Endothelial cell of hepatic sinusoid (primary cell): ENCODE measurements around the gene FOXD2.

Experiments used
- in situ Hi-C: cut with HindIII; loops from 2 replicates; pipeline ENCODE4 v1.10.0; 2017; ENCODE audit warnings: low sequenced_read_pairs

FOXD2 gene

DNA sequence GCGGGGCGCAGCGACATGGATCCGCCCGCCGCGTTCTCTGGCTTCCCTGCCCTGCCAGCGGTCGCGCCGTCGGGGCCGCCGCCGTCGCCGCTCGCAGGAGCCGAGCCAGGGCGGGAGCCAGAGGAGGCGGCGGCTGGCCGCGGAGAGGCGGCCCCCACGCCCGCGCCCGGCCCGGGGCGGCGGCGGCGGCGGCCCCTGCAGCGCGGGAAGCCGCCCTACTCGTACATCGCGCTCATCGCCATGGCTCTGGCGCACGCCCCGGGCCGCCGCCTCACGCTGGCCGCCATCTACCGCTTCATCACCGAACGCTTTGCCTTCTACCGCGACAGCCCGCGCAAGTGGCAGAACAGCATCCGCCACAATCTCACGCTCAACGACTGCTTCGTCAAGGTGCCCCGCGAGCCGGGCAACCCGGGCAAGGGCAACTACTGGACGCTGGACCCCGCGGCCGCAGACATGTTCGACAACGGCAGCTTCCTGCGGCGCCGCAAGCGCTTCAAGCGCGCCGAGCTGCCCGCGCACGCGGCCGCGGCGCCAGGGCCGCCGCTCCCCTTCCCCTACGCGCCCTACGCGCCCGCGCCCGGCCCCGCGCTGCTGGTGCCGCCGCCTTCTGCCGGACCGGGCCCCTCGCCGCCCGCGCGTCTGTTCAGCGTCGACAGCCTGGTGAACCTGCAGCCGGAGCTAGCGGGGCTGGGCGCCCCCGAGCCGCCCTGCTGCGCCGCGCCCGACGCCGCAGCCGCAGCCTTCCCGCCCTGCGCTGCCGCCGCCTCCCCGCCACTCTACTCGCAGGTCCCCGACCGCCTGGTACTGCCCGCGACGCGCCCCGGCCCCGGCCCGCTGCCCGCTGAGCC lies 21.3 kb upstream of the FOXD2 start:
- in situ Hi-C loops = no loop called here

DNA sequence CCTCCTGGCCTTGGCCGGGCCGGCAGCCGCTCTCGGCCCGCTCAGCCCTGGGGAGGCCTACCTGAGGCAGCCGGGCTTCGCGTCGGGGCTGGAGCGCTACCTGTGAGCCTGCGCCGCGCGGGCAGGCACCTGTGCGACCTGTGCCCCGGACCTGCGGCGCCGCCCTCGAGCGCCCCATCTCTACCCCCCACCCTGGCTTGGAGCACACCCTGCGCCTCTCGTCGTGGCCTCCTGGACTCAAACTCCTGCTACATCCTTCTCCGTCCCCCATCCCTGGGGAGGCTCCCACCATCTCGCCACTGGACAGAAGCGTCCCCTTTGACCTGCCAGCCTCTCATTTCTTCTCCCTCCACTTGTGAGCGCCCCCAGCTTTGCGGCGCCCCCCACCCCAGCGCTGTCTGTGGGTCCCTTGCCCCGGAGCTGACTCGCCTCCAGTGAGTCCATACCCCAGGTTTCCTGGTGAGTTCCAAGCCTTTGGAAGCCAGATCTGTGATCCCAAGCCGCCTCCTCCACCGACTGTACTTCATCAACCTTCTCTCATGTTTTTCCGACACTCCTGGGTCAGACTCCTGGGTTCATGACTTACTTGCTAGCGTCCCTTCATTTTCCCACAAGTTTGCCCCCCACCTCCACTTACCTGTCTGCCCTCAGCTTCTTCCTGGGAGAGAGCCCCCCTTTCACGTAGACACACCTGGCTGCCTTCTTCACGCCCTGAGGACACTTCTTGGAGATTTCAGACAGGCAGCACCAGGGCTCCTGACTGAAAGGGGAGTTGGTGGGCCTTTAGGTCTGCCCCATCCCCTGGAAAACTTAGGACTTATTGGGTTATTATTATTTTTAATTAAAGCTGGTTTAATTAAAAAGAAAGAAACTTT lies 20.4 kb upstream of the FOXD2 start:
- in situ Hi-C loops = no loop called here

DNA sequence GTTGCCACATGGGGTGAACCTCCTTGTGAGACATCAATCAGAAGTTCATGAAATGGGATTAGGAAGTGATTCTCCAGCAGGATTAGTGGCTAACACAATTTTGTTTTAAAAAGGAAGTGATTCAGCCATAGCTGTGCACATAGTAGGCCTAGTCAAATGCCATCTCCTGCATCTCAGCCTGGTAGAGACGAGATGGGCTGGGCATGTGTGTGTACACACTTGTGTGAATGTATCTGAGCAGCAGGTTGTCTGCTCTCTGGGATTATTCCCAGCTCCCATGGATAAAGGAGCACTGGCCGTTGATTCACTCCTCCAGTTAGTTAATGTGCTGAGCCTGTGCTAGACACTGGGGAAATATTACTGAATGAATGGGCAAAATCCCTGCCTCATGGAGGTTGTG lies 19.7 kb upstream of the FOXD2 start:
- in situ Hi-C loops = no loop called here

DNA sequence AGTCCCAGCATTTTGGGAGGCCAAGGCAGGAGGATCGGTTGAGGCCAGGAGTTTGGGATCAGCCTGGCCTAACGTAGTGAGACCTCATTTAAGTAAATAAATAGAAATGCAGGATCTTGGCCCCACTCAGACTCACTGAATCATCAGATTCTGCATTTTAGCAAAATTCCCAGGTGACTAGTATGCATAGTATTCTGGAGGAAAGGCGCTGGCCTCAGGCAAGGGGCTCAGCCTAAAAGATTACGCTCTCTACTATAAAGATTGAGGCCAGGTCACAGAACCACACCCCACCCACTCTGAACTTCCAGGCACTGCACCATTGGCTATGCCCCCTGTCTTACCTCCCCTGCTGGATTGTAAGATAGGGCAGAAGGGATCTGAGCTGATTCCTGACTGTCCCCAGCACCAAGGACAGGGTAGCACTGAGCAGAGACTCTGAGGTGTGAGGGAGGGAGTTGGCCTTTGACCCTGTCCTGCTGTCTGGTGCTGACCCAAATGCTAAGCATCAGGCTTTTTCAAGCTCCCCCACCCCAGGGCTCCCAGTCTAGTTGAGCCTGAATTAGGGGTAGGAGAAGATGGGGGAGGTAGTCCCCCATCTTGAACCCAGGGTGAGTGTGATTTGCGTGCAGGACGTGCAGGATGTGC lies 19.0 kb upstream of the FOXD2 start:
- in situ Hi-C loops = no loop called here

DNA sequence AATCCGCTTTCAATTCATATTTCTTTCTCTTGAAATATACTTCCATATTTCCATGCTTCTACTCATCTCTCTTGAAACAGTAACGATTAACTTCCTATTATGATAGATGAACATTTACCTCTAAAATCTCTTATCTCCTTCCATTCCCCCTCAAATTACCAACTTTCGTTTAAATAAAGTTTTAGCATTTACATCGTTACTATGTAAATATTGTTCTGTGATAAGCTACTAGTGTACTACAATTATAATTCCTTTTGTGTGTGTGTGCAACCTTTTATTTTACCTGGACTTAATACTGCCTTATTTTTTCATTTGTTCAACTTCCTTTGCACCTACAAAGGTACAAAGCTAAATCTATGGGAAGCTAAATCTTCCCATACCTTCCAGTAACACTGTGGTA lies 17.3 kb upstream of the FOXD2 start:
- in situ Hi-C loops = no loop called here

DNA sequence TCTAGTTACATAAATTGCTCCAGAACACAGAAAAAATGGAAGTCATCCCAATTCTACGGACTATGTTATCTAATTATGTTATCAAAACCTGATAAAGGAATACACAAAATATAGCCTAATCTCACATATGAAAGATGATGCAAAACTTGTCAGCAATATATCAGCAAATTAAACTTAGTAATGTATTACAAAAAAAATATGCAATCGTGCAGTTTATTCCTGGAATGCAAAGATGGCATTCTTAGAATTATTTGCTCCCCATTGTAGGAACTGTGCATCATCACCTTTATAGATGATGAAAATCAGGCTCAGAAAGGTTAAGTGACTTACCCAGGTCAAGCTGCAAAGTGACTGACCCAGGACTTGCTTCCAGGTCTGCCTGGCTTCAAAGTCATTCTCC lies 14.0 kb upstream of the FOXD2 start:
- in situ Hi-C loops = no loop called here

DNA sequence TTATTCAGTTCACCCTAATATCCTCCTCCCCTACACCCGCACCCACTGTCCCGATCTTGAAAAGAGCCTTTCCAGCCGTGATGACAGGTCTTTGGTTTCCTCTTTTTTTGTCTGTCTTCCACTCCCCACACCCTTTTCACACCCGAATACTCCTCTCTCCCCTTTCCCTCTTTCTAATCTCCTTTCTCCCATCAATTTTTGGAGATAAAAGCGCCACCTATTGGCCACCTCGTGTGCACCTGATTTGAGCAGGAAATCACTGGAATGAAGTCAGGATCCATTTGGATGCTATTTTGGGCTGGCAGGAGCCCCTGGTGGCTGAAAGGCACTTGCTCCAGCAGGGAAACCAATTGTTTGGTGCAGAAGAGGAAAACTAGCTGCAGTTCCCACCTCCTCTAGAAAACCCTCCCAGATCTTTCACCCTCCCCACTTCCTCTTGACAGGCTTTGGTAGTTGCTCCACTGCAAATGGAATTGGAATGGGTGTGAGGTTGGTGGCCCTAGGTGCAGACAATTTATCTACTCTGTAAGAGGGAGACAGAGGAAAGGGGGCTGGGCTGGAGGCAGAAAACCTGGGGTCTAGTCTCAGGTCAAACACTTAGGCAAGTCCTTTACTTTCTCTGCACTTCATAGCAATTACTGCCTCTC lies 13.4 kb upstream of the FOXD2 start:
- in situ Hi-C loops = no loop called here

DNA sequence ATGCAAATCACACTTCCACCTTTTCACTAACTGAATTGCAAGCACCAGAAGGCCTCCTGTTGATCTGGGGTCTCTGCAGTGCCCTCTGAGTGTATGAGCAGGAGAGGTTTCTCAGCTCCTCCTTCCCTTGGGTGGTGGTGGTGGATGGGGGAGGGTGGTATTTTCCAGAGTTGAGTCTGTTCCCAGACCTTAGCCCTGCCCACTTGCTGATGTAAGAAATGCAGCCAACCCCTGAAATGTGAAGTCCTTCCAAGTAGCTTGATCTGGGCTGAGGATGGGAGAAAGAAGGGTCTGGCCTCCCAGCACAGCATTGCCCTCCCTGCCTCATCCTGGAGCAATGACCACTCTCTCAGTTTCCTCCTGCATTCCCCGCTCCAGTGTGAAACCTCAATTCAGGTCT lies 6.3 kb upstream of the FOXD2 start:
- in situ Hi-C loops = loop anchor here (25.0 kb wide), 1 partner anchor 281 kb away; no protein-coding TSS in a partner anchor

DNA sequence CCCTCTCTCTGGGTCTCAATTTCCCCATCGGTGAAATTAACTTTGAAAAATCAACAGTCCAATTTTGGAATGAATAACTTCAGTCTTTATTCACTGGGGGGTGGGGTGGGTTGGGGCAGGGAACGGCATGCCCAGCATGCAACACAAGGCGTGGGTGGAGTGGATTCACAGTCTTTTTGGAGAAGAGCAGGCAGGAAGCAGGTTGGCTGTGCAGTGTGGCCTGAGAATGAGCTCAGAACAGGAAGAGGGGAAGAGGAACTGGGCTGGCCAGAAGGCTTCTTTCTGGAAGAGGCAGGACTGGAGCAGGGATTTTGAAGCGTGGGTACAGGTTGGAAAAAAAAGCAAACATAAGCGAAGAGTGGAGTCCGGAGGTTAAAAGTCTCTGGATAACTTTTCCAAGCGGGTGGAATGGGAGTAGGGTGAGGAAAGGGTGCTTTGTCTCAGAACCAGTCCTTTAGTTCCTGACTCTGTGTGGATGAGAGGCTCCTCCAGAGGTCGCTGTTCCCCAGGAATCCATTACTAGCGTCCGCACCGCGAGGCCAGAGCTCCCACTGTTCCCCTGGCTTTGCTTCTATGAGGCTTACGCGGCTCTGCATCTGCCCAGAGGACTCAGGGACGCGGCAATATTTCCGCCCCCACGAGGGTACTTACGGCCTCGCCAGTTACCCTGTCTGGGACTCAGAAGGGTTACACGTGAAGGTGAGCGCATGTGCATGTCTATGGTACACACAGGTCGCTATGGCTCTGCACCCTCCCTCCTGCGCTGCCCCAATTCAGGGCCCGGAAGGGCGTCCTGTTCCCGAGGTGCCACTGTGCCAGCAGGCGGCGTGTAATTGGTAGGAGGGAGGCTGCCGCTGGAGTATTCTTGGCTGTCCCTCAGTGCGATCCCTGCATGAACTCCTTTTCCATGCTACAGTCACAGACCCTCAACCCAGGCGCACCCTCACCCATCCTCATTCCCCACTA lies 5.5 kb upstream of the FOXD2 start:
- in situ Hi-C loops = loop anchor here (25.0 kb wide), 1 partner anchor 280 kb away; no protein-coding TSS in a partner anchor

DNA sequence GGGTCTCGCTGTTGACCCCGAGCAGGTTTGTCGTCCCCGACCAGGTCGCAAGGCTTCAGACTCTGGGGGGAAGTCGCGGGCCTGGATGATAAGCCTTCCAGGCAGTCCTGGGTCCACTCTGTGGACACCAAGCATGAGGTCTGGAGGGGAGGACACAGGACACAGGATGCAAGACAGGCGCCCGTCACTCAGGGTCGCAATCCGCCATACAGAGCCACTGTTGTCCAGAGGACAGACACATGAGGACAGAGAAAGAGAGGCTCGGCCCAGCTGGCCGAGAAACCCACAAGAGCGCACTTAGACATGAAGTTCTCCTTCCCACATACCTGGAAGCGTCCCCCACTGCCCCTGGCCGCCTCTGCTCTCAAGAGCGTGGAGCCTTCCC lies 4.8 kb upstream of the FOXD2 start:
- in situ Hi-C loops = loop anchor here (25.0 kb wide), 1 partner anchor 279 kb away; no protein-coding TSS in a partner anchor

DNA sequence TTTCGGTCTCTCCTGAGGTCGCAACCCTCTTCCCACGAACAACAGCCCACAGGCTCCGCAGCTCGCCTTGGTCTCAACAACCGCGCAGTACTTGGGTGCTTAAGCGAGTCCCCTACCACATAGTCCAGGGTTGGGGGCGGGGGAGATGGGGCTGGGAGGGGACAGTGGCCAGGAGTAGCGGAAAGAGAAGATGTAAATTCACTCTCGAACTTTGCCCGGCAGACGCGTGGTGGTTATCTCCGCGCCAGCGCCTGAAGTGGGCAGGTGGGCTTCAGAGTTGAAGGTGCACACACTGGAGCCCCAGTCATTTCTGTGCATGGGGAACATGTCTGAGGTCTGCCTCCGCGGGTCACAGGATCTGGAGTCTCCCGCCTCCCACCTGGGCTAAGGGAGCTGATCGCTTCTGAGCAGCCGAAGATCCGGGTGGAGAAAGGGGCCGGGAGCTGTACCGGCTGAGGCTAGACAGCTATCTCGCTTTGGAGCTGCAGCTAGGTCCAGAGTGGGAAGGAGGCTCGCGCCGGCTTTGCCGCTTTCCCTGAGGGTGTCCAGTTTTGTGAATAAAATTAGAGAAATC lies 4.3 kb upstream of the FOXD2 start:
- in situ Hi-C loops = loop anchor here (25.0 kb wide), 1 partner anchor 279 kb away; no protein-coding TSS in a partner anchor

DNA sequence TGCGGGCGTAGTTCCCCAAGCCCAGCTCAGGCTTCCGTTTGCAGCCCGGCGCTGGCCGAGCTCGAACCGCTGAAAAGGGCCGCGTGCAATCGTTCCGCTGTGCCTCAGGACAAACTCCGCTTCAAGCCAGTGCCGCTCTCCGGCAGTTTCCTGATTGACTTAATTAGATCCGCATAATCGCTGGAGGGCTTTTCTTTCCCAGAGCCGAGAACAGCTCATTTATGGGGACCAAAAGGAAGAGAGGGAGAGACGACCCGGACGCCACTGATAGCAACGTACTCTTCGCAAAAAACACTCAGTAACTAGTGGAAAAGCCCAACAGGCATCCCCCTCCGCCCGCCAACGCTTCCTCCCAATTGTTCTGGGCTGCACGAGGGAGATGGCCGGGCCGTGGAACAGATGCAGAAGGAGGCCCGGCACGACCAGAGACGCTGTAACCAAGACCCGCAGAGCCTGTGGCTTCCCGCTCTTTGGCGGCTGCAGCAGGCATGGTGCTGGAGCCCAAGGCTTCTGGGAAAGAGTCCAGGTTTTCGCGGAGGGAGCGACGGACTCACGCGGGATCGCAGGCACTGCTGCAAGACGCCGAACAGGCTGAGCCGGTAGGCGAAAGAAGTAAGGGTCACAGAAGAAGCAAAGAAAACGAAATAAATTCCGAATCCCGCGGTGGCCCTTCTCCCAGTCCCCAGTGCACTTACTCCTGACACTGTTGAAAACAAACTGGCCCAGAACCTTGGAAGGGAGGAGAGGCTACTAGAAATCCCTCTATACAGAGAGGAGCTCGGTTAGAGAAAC lies 3.6 kb upstream of the FOXD2 start:
- in situ Hi-C loops = loop anchor here (25.0 kb wide), 1 partner anchor 278 kb away; no protein-coding TSS in a partner anchor

DNA sequence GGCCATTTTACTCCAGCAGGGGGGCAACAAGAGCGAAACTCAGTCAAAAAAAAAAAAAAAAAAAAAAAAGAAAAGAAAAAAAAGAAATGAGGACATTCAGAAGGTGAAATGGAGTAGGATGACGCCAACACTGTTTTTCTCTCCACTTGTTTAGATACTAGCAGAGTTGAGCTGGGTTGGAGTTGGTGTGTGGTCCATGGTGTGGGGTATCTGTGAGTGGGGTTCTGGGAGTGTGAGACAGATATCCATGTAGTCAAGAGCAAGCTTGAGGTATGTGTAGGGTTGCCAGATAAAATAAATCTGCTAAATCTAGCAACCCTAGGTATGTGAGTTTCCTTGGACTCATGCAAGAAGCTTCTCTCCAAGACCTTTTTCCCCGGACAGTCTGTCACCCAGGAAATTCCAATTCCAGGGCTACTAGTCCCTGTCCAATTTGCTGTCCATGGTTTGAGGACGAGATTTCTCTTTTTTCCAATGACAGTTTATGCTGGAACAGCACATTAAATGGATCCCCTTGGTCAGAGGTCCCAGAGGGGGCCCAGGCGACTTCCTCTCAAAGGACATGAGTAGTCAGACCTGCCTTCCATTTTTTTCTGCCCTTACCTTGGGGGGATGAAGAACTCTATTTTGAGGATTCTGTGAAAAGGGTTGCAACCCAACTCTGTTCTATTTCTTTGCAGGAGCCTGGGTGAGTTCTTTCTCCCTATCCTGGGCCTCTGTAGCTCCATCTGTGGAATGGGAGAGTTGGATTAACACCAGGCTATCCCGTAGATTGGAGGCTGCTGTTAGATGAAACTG lies 2.1 kb upstream of the FOXD2 start:
- in situ Hi-C loops = loop anchor here (25.0 kb wide), 1 partner anchor 277 kb away; no protein-coding TSS in a partner anchor

DNA sequence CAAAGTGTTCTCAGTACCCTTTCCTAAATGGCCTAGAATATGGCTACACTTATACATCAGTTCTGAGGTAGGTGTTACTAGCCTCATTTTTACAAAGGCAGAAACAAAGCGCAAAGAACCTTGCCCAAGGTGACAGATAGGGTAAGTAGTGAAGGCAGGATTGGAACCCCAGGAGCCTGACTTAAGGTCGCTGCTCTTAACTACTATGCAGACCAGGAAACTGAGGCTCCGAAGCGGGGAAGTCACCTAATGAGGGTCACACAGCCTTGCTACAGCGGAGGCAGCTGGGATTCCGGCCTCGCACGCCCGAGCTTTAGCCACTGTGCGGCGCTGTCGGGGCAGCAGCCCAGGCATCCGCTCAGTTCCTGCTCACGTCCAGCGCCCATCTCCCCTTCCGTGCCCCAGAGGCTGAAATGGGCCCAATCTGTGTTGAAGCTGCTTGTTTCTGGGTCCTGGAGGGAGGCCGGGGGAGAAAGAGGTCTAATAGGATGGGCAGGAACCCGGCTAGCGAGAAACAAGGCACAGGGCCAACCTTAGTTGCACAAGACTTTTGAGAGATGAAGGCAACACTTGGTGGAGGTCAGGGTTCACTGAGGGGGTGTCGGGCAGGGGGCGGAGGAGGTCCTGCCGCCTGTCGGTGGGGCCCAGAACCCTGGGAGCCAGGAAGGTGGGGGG lies 1.4 kb upstream of the FOXD2 start:
- in situ Hi-C loops = loop anchor here (25.0 kb wide), 1 partner anchor 276 kb away; no protein-coding TSS in a partner anchor

DNA sequence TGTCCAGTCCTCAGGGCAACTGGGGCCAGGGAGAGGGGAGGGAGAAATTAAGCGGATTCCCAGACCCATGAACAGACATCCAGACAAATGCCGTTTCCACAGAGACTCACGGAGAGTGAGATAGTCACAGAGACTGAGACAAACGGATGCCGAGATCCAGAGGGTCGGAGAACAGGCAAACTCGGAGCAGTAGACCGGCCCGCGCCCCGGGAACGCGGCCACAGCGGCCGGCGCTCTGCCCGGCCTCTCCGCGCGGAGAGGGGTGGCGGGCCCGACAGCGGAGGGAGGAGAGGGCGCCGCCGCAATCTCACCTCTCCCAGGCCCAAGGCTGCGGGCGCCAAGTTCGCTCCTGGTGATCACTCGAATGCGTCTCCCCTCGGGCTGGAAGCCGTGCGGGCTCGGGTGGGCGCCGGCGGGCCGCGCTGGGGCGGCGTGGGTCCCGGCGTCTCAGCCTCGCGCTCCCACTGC lies 831 bp upstream of the FOXD2 start:
- in situ Hi-C loops = loop anchor here (25.0 kb wide), 1 partner anchor 275 kb away; no protein-coding TSS in a partner anchor

DNA sequence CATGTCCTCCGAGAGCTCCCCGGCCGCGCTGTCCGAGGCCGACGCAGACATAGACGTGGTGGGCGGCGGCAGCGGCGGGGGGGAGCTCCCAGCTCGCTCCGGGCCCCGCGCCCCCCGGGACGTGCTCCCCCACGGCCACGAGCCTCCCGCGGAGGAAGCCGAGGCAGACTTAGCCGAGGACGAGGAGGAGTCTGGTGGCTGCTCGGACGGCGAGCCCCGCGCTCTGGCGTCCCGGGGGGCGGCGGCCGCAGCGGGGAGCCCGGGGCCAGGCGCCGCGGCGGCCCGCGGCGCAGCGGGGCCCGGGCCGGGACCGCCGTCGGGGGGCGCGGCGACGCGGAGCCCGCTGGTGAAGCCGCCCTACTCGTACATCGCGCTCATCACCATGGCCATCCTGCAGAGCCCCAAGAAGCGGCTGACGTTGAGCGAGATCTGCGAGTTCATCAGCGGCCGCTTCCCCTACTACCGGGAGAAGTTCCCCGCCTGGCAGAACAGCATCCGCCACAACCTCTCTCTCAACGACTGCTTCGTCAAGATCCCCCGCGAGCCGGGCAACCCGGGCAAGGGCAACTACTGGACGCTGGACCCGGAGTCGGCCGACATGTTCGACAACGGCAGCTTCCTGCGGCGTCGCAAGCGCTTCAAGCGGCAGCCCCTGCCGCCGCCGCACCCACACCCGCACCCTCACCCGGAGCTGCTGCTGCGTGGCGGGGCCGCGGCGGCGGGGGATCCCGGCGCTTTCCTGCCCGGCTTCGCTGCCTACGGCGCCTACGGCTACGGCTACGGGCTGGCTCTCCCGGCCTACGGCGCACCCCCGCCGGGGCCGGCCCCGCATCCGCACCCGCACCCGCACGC lies 547 bp downstream of the FOXD2 start:
- in situ Hi-C loops = loop anchor here (25.0 kb wide), 1 partner anchor 274 kb away; no protein-coding TSS in a partner anchor
